HG03565 (cell line): ENCODE data around the gene TLCD2.
A peak's percentile ranks its signal among the peaks of the same experiment; 100 is the strongest.
"Not testable (repeated sequence)": the region's sequence is repeated elsewhere in the genome, so short reads cannot be mapped to it uniquely, and the experiment has no call there.

Experiments used
- ATAC-seq: cut with Tn5 transposase; IDR thresholded peaks from one replicate; pipeline ENCODE4 v1.9.1; 2021; ENCODE audit warnings: mild to moderate bottlenecking, moderate library complexity; ENCODE audit not compliant: unreplicated experiment

TLCD2 gene

DNA sequence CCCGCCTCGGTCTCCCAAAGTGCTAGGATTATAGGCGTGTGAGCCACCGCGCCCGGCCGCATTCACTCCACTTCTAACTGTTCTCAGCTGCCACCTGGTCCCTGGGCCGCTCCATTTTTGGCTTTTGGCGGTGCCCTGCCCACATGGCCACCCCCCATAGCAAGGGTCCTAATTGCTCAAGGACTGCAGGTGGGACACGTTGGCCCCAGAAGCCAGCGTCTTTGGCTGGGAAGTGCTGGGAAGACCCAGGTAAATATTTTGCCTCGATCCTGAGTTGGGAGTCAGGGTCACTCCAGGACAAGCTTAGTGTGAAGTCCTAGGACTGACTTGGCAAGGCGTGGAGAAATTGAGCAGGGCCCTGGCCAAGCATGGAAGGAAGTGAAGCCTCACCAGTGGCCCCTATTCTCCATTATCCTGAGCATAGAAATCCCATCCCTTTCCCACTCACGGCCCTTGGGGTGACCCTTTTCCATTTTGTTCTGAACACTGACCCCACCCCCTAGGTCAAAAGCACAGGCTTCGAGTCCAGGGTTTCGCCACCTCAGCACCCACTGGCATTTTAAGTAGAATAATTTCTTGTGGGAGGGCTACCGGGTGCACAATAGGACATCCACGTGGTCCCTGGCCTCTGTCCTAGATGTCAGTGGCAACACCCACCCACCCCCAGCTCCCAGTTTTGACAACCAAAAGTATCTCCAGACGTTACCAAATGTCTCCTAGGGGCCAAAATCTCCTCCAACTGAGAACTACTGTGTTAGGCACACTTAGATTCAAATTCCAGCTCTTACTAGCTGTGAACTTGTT lies 8.4 kb upstream of the TLCD2 start:
- no peak for ATAC-seq

- no peak for ATAC-seq
These were observed 6.9 kb upstream of the TLCD2 start for GRCh38 chr17:1716912-1717695.

DNA sequence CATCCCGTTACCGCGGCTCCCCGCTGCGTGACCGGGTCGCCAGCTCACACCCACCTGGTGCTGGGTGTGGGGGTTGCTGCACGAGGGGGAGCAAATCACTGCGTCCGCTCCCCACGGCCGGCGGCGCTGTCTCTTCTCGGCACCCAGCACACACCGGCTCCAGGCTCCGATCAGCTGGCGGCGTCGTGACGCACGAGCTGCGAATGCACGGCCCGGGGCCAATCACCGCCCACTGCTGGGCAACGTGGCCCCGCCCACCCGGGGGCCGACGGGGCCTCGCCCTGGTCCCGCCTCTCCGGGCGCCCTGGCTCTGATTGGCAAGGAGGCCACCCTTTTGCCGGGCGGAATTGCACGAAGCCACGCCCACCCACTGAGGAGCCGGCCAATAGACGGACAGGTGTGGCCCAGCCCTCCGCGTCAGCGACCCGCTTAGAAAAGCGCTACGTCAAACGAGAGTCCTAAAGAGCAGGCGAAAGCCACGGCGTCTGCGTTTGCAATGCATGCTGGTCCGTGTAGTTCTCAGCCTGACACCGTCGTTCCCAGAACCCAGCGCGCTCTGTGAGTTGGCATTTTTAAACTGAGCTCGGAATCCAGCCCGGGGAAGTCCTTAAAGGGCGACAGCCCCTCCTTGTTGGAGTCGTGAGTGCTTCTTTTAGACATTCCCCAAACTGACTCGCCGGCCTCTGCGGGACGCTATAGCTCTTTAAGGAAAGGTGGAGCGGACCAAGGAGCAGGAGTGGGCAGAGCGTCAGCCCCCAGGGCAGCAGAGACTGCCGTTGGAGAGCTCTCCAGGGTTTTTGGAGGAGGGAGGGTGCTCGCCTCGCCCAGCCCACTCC lies 6.1 kb upstream of the TLCD2 start:
- ATAC-seq = peak; percentile 72

GRCh38 chr17:1715803-1716075 lies 5.6 kb upstream of the TLCD2 start:
- no peak for ATAC-seq

GRCh38 chr17:1714980-1715802 lies 5.0 kb upstream of the TLCD2 start:
- no peak for ATAC-seq

DNA sequence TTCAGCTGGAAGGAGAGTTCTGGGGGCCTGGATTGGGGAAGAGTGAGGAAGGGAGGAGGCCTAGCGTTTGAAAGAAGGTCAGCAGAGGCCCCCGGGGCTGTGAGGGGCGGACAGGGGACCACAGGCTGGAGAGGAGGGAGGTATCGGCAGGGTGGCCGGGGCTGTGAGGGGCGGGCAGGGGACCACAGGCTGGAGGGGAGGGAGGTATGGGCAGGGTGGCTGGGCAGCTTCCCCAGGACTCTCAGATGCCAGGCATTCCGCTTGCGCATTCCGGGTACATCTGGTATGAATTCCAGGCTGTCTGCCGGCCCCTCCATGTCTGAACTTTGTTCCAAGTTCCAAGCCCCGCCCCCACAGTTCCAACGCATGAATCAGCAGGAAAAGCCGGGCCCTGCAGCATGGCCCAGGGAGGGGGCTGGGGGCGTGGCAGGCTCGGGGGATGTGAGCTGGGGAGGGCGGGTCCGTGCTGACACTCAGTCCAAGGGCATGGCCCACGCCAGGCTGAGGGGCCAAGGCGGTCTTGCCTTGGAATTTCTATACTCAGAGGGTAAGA lies 4.3 kb upstream of the TLCD2 start:
- ATAC-seq = no peak

- ATAC-seq = no peak
These were observed 3.8 kb upstream of the TLCD2 start for GRCh38 chr17:1713878-1714426.

DNA sequence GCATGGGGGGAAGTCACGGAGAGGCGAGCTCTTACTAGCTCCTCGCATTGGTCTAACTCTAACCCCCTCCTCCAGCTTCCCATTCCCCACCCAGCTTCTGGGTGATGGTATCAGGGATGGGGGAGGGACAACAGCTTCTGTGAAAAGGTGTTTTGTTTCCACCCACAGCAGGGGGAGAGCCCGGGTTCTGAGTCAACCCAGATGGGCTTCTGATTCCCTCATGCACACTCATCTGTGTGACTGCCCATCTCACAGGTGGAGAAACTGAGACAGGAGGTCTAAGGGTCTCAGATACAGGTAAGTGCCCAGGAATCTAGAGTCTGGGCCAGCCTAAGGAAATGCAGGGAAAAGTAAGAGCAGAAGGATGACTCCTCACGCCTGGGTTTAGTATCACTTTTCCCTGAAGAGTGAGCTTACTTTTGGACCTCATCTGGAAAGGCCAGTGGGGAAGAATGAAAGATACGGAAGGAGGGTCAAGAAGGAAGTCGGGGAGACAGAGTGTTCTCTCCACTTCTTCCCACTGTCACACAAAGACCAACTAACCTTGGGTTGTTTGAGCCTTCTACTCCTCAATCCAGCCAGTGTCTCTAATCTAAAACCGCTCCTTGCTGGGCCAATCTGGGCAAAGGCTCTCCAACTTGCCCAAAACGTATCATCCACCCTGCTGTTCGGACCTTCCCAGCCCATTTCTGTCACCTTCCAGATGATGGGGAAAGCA lies 3.1 kb upstream of the TLCD2 start:
- ATAC-seq = no peak

DNA sequence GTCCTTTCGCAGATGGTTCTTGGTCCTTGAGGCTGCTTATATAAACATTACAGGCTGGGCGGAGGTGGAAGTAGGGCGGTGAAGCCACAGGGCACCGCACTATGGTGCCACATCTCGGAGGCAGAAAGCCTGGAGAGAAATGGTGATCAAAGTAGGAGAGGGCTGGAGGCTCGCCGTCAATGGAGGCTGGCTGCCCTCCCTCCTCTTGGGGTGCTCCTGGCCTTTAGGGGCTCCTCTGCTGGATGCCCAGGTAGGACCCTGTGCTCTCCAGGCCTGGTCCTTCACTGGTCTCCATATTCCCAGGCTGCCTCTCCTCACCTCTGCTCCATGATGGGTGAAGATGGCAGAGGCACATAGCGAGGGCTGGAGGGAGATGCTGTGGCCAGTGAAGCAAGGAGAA lies 2.1 kb upstream of the TLCD2 start:
- ATAC-seq = no peak

DNA sequence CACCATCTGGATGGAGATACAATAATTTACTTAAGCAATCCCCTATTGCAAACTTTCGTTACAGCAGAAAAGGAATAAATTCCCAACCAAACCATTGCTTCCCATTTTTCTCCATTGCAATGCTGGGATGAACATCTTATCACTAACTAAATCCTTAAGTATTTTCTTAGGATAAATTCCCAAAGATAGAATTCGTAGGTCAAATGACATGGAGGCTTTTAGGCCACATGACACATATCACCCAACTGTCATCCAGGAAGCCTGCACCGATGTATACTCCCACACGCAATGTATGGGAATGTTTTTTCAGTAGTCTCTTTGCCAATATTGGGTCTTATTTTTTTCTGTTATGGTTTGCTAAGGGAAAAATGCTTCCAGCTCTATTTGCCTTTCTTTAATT lies 1.6 kb upstream of the TLCD2 start:
- ATAC-seq = no peak

DNA sequence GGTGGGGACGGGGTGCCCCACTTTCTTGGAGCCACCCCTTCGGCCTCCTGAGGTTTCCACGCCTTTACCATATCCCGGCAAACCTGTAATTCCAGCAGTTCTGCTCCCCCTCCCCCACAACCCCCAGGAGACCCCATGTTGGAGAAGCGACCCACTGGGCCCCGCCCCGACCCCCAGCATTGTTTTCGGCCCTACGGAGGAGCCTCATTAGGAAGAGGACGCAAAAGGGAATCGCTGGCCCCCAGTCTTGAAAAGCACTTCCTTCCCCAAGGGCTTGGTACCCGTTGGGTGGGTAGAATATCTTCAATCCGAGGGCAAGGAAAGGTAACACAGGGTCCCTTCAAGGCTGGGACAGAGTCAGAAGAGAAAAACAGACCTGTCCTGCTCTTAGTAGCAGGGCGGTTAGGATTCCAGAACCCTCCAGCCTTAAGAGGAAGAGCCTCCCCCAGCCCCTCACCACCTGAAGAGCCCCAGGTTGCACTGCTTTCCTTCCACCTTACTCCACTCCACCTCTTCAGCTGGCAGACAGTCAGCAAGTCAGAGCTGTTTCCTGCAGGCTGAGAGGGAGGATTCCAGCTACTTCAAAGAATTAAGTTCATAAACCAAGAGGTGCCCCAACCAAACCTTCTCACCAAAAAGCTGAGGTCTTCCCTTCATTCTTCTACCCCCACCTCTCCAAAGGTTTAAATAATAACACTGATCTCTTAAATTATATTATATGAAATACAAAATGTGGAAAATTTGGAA lies 803 bp upstream of the TLCD2 start:
- ATAC-seq = no peak

- no peak for ATAC-seq
These were observed 700 bp downstream of the TLCD2 start for GRCh38 chr17:1709403-1709951.

DNA sequence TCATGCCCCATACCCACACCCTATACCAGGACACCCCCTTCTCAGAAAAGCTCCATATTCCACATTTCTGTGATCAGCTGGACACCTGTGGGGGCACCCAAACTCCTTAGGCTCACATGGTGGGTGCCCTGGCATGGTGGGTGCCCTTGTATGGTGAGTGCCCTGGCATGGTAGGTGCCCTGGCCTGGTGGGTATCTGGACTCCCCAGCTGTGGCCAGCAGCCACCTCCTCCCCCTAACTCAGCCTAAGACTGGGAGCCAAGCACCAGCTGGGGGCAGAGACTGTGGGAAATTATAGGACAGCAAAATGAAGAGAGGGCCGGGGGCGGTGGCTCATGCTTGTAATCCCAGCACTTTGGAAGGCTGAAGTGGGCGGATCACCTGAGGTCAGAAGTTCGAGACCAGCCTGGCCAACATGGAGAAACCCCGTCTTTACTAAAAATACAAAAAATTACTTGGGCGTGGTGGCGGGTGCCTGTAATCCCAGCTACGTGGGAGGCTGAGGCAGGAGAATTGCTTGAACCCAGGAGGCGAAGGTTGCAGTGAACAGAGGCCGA lies 1.3 kb downstream of the TLCD2 start:
- not testable (repeated sequence) for ATAC-seq

DNA sequence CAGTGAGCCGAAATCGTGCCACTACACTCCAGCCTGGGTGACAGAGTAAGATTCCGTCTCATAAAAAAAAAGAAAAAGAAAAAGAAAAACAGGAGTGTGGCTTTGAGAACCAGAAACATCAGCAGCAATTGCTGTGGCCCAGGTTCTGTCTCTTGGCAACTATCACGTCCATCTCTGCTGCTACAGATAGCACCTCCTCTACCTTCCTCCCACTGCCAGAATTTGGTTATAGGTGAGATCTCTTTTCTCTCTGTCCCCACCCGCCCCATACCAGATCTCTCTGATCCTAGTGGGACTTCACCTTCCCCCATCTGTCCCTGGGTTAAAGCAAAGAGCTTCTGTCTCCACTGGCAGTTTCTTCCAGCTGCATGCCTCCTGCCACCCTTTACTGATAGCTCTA lies 3.1 kb downstream of the TLCD2 start:
- ATAC-seq = no peak

GRCh38 chr17:1705004-1705403 lies 5.2 kb downstream of the TLCD2 start:
- ATAC-seq = no peak

GRCh38 chr17:1703063-1703462 lies 7.1 kb downstream of the TLCD2 start:
- ATAC-seq = no peak

DNA sequence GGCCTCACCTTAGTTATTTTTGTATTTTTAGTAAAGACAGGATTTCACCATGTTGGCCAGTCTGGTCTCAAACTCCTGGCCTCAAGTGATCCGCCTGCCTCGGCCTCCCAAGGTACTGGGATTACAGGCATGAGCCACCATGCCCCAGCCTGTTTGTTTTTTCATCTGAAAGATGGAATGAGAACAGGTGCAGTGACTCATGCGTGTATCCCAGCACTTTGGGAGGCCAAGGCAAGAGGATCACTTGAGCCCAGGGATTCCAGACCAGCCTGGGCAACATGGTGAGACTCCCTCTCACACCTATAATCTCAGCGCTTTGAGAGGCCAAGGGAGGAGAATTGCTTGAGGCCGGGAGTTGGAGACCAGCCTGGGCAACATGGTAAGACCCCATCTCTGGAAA lies 10.3 kb downstream of the TLCD2 start:
- ATAC-seq = not testable (repeated sequence)

DNA sequence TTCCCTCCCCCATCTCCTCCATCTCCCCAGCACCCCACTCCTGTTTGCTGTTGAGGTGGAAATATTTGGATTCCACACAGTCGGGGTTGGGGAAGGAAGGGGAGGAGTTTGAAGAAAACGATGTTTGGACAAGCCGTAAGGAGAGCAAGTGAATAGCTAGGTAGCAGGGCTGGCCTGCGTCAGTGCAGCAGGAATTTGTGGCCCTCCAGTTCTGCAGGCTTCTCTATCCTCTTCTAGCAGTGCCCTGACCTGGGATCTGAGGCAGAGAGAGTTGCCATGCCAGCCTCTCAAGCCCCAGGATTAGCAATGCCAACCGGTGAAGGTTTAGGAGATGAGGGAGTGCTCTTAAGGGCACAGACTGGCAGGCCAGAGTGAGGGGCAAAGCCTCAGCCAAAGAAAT lies 12.5 kb downstream of the TLCD2 start:
- ATAC-seq = no peak
